K562 (cell line): ENCODE data around the gene ME3. TPM values are rescaled to one million over a fixed set of nuclear protein-coding genes. Genes with fewer than 3 reads are reported as not detected.
A peak's percentile ranks its signal among the peaks of the same experiment; 100 is the strongest.

ENCODE experiments used
- ATAC-seq: fragments of 200-7000 bp; cut with Tn5 transposase; 3 replicates; pipeline ENCODE4 v1.9.1; 2020; ENCODE audit warnings: moderate library complexity
- BruUV-seq: library from RNA; stranded (reverse); fragments of 400-500 nt; replicated peaks from 2 replicates; lab custom pipeline; 2021; lab: Mats Ljungman, UMichigan
- CTCF ChIA-PET: fragments of 300-600 bp; formaldehyde crosslinking; extraction: SDS; loops from one replicate; lab custom pipeline; 2021; ENCODE audit warnings: low intra/inter-chr PET ratio; lab: Yijun Ruan, JAX
- POLR2A ChIA-PET: fragments of 300-600, 350-650 bp; sonication (Branson Sonifier 250); formaldehyde crosslinking; extraction: SDS; loops from one replicate; lab custom pipeline; 2021; ENCODE audit warnings: antibody characterized with exemption, inconsistent platforms; lab: Yijun Ruan, JAX
- DNase-seq, 4 experiments: peaks; one replicate each; pipeline versions ENCODE4 v3.0.0 to v3.0.0-alpha.2; 2011 to 2018; ENCODE audit warnings: low spot score in 3 of 4, mixed read lengths in 3 of 4; ENCODE audit errors: extremely low read depth in 1 of 4
- FAIRE-seq: peaks from 2 replicates; lab custom pipeline; 2011; peaks lifted over from hg19 to GRCh38; lab: Jason Lieb, UNC
- H2AFZ ChIP-seq: 2 replicates; pipeline ENCODE4 v1.6.0; 2011; ENCODE audit warnings: low read depth, low read length, control low read depth, inconsistent platforms
- H3K27ac ChIP-seq: fragments of 200-600 bp; 3 replicates; pipeline ENCODE4 v1.8.0; 2011; ENCODE audit warnings: low read depth, mild to moderate bottlenecking, control low read depth, inconsistent platforms, low read length, moderate library complexity, mixed read lengths; ENCODE audit errors: extremely low read depth
- H3K27me3 ChIP-seq, 2 experiments: fragments of 300-600 bp in 1 of 2; 2 replicates in 1 of 2; 3 replicates in 1 of 2; pipeline versions ENCODE4 v1.6.0 to v1.8.0; 2011; ENCODE audit warnings: inconsistent platforms in 2 of 2, low read length in 2 of 2, mild to moderate bottlenecking in 1 of 2, mixed read lengths in 1 of 2, moderate library complexity in 1 of 2; ENCODE audit not compliant: control insufficient read depth in 2 of 2, insufficient read depth in 2 of 2
- H3K36me3 ChIP-seq: fragments of 300-600 bp; 3 replicates; pipeline ENCODE4 v1.8.0; 2011; ENCODE audit warnings: mild to moderate bottlenecking, low read length, inconsistent platforms; ENCODE audit not compliant: control insufficient read depth, insufficient read depth
- H3K4me1 ChIP-seq, 2 experiments: fragments of 200-600 bp in 1 of 2; replicated peaks in 1 of 2; 2 replicates in 1 of 2; 3 replicates in 1 of 2; pipeline versions ENCODE4 v1.5.1 to v1.8.0; 2011; ENCODE audit warnings: inconsistent platforms in 2 of 2, low read length in 2 of 2, mild to moderate bottlenecking in 1 of 2, mixed read lengths in 1 of 2, moderate library complexity in 1 of 2; ENCODE audit not compliant: control insufficient read depth in 2 of 2, insufficient read depth in 2 of 2
- H3K4me2 ChIP-seq: 2 replicates; pipeline ENCODE4 v1.6.1; 2011; ENCODE audit warnings: low read length, control low read depth, inconsistent platforms, mixed read lengths; ENCODE audit not compliant: insufficient read depth
- H3K4me3 ChIP-seq: fragments of 200-600 bp; sonication (generic), shearing (Covaris generic); 2 replicates; pipeline ENCODE4 v1.5.1; 2016; ENCODE audit warnings: control low read depth, inconsistent platforms
- H3K79me2 ChIP-seq: fragments of 200-600 bp; 3 replicates; pipeline ENCODE4 v1.8.0; 2011; ENCODE audit warnings: low read length, inconsistent platforms; ENCODE audit not compliant: control insufficient read depth, insufficient read depth
- H3K9ac ChIP-seq, 2 experiments: 2 replicates each; pipeline versions ENCODE4 v1.6.0 to v1.6.1; 2011; ENCODE audit warnings: low read depth in 2 of 2, low read length in 2 of 2, control low read depth in 1 of 2, inconsistent platforms in 1 of 2, mild to moderate bottlenecking in 1 of 2, mixed read lengths in 1 of 2; ENCODE audit not compliant: insufficient read depth in 1 of 2
- H3K9me1 ChIP-seq: one replicate; pipeline ENCODE4 v1.6.0; 2011; ENCODE audit warnings: inconsistent platforms, mild to moderate bottlenecking, low read length, moderate library complexity; ENCODE audit not compliant: control insufficient read depth, insufficient read depth
- H3K9me3 ChIP-seq: replicated peaks from 2 replicates; pipeline ENCODE4 v1.5.1; 2011; ENCODE audit warnings: low read depth, low read length, inconsistent platforms; ENCODE audit not compliant: control insufficient read depth, insufficient read depth
- H4K20me1 ChIP-seq: replicated peaks from 2 replicates; pipeline ENCODE4 v1.6.1; 2011; ENCODE audit warnings: low read length, inconsistent platforms, mixed read lengths; ENCODE audit not compliant: control insufficient read depth, insufficient read depth
- ARNT ChIP-seq, 2 experiments: fragments of 450-650 bp; IDR thresholded peaks; 2 replicates each; pipeline ENCODE4 v1.6.1; 2016; ENCODE audit warnings: mild to moderate bottlenecking in 1 of 2
- HNRNPLL ChIP-seq: fragments of 200-400 bp; formaldehyde crosslinking; IDR thresholded peaks from 2 replicates; pipeline ENCODE4 v1.6.1; 2017; ENCODE audit warnings: low read length, low read depth, mild to moderate bottlenecking; ENCODE audit not compliant: poor library complexity, severe bottlenecking
- RFX1 ChIP-seq: fragments of 450-650 bp; IDR thresholded peaks from 2 replicates; pipeline ENCODE4 v1.6.1; 2016; ENCODE audit warnings: mild to moderate bottlenecking, moderate library complexity
- SRF ChIP-seq, 2 experiments: fragments of 250-450, 450-650 bp in 1 of 2; sonication (Bioruptor Pico) in 1 of 2; sonication (generic) in 1 of 2; formaldehyde crosslinking; IDR thresholded peaks; 2 replicates each; pipeline versions ENCODE4 v1.5.0 to v1.5.1; 2020 to 2022; ENCODE audit warnings: mild to moderate bottlenecking in 1 of 2, missing genetic modification reagents in 1 of 2
- ZBTB26 ChIP-seq: fragments of 450-650 bp; formaldehyde crosslinking; IDR thresholded peaks from 2 replicates; pipeline ENCODE4 v1.4.0; 2022; ENCODE audit warnings: missing genetic modification characterization
- WGBS: fragments of 100-300 bp; shearing (Covaris generic); methylation state at CpG from one replicate; pipeline ENCODE4 v1.1.6; 2016; ENCODE audit warnings: low coverage, mixed read lengths; ENCODE audit not compliant: insufficient coverage; ENCODE audit errors: missing lambda C conversion rate; 5-methylcytosine and 5-hydroxymethylcytosine counted together
- in situ Hi-C: fragments of 300-500 bp; cut with MboI; formaldehyde crosslinking; loops from 4 replicates; pipeline ENCODE4 v1.15.0; 2018; ENCODE audit warnings: inconsistent platforms, mixed read lengths
- intact Hi-C: fragments of 100-400 bp; cut with micrococcal nuclease; formaldehyde crosslinking; loops from 2 replicates; pipeline ENCODE4 v1.14.2; 2022
- polyA plus RNA-seq, 8 experiments: library from polyadenylated mRNA; depleted of rRNA in 4 of 8; stranded (reverse) in 5 of 8; unstranded in 3 of 8; fragments of >200 nt; fragmentation: Nextera tagmentation in 2 of 8; fragmentation: Illumina TruSeq in 1 of 8; extraction: Ambion mirVana in 2 of 8; extraction: Trizol in 1 of 8; gene quantifications; 2 replicates each; pipeline versions ENCODE4 v1.2.1 to v1.2.3, GENCODE V29; 2011 to 2014; ENCODE audit warnings: inconsistent platforms in 1 of 8, missing spikeins in 1 of 8
- total RNA-seq, 7 experiments: library from RNA; depleted of rRNA in 6 of 7; stranded (reverse); fragments of >200 nt in 6 of 7; fragmentation: Illumina TruSeq in 2 of 7; extraction: Trizol in 2 of 7; gene quantifications; 2 replicates each; pipeline versions ENCODE4 v1.2.1 to v1.2.3, GENCODE V29; 2011 to 2021; ENCODE audit warnings: low replicate concordance in 1 of 7

The ME3 gene
- total and polyA plus RNA-seq, 9 of the 15 experiments (the other 6 are each of a cell fraction or from before 2014, with no cell fraction given) = not detected

DNA sequence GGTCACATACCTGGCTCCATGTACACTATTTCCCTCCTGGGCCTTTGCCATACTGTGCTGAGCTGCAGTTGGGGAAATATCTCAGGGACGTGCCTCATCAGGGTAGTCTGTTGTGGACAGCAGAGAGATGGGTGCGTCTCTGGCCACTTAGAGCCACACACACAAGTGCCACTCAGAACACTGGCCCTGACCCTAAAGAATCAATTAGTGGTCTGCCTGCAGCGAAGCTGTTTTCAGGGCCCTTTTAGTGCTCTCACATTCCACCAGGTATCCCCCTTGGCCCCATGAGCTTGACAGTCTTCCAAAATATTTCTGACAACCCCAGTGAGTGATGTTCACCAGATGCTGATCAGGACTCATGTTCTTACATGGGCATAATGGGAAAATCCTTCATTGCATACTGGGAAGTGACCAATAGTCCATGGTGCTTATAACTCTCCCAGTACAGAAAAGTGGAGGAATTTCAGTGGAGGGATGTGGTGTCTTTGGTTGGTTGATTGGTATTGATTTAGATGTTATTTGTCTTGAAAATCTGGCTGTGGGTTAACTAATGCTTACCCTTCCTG, 66.1 kb downstream of the ME3 start (continued):
- no peak for TF ChIP-seq ZBTB26
- TF ChIP-seq HNRNPLL = no peak

- CTCF ChIA-PET = no interaction called here
- BruUV-seq = no TSS peak
These were observed 75.4 kb downstream of the ME3 start for GRCh38 chr11:86596861-86597586.

More at GRCh38 chr11:86596861-86597586, 75.4 kb downstream of the ME3 start:
- ATAC-seq (no peak), FAIRE-seq (no peak)
- H3K36me3 ChIP-seq = no peaks in the 10 kb centered on the region
- no peaks in the 10 kb centered on the region for H3K79me2 ChIP-seq
- H4K20me1 ChIP-seq = no peaks in the 10 kb centered on the region
- H3K9me3 ChIP-seq = no peaks in the 10 kb centered on the region
- H3K4me1 ChIP-seq = peaks cover 0 to 11% of the 10 kb centered on the region in 2 experiments; a peak in 3 of 5 replicates
- no peak overlapping the region for H2AFZ ChIP-seq
- H3K9ac ChIP-seq = no peak overlapping the region
- no peak overlapping the region for H3K27ac ChIP-seq
- H3K4me2 ChIP-seq = no peak overlapping the region
- TF ChIP-seq SRF (CRISPR knock-in tag; IDR thresholded peaks at IDR 0.05) (peak in 1 of 2 experiments; percentile 58; a peak in 1 of 4 replicates), RFX1 (peak; percentile 34), ARNT (IDR thresholded peaks at IDR 0.05) (no peak)
- TF ChIP-seq, all 486 proteins: peak for 2
- intact Hi-C loops (no loop called here), in situ Hi-C loops (no loop called here)
- POLR2A ChIA-PET = no interaction called here
- H3K4me3 ChIP-seq = no peak overlapping the region
- H3K9me1 ChIP-seq = no peaks in the 10 kb centered on the region
- 2% methylated on average over 5 of the region's 5 CpGs for WGBS
- H3K27me3 ChIP-seq = no peaks in the 10 kb centered on the region
- DNase-seq = no peak
